NCI-H2196 treated with DMSO at 0.1 percent for 48 hours (cell line): ENCODE results near the gene FANCC.
A peak's percentile ranks its signal among the peaks of the same experiment; 100 is the strongest.

Experiments used
- DNase-seq: peaks from one replicate; lab custom pipeline; 2025; ENCODE audit not compliant: unreplicated experiment; lab: John Stamatoyannopoulos, UW

The FANCC gene

DNA sequence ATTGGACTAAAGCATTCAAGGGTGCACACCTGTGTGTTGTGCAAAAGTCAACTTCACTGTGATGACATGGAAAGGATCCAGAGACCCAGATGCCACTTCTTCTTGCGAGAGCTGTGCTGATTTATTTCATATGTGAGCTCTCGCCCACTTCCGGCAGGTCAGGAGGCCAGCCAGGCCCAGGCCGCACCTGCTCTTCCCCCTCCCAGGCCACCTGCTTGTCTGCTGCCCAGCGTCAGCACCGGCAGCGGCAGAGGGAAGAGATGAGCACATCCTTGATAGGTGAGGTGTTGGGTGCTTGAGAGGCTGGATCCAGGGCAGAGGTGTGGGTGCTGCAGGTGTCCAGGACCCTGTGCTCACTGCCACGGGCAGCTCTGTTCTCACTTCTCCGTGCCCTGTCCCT lies 242.9 kb downstream of the FANCC start:
- DNase-seq = peak; percentile 87

DNA sequence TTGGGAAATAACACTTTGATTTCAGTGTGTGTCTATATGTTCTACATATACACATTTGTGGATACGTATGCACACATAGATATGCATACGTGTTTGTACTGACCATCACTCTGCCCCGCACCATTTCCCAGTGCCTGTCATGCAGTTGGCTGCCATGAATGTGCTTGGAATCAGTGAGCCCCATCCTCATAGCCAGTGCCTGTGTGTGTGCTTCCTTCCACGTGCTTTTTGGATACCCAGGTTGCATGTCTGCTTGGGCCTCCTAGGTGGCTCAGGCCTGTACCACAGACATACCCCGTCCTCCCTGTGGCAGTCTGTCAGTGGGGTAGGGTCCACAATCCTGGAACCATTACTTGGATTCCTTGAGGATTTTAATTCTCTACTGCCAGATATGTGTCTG lies 243.6 kb downstream of the FANCC start:
- no peak for DNase-seq

DNA sequence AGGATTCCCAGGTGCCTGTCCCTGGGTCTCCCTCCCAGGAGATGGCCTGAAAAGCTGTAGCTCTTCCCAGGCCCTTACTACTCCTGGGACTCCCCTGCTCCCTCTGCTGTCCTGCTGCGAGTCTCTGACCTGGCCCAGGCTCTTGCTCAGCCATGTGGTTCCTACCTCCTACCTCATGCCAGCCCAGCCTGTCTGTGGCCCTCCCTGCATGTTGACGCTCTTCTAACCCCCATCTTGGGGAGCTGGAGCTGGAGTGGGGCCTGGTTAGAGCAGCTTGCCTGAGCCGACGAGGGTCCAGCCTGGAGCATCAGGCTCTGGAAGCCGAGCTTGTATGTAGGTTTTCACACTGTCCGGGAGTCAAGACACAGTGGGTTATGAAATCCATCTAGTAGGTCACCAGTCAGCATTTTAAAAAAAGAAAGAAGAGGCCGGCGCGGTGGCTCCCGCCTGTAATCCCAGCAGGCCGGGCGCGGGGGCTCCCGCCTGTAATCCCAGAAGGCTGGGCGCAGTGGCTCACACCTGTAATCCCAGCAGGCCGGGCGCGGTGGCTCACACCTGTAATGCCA lies 244.4 kb downstream of the FANCC start:
- no peak for DNase-seq

DNA sequence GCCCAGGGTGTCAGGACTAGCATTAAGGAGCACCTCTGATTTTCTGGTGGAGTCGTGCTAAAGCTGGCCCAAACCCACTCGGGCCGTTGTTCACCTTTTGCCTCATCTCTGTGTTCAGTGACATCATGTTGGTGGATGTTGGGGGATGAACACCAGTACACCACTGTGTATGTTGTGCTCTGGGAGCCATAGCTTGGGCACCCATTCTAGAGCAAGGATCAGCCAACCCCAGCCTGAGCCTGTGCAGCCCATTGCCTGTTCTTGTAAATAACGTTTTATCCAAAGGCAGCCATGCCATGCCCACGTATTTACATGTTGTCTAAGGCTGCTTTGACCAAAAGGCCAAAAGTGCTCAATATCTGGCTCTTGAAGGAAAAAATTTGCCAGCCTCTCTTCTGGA lies 245.6 kb downstream of the FANCC start:
- DNase-seq = no peak

DNA sequence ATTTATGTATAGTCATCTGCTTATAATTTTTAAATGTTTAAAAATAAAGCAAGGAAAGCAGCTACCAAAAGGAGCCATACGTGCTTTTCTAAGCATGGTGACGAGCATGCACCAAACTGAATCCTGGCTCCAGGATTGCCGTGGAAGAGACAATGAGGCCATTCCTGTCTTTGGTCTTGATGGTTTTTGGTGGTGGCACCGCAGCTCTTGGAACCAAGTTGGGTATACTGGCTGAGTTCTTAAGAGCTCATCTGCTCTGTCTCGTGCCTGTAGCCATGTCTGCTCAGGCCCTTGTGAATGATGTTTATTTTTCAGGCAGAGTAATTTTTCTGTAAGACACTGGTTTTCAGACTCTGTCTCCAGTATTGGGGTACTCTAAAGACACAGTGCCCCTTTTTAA lies 246.1 kb downstream of the FANCC start:
- no peak for DNase-seq

DNA sequence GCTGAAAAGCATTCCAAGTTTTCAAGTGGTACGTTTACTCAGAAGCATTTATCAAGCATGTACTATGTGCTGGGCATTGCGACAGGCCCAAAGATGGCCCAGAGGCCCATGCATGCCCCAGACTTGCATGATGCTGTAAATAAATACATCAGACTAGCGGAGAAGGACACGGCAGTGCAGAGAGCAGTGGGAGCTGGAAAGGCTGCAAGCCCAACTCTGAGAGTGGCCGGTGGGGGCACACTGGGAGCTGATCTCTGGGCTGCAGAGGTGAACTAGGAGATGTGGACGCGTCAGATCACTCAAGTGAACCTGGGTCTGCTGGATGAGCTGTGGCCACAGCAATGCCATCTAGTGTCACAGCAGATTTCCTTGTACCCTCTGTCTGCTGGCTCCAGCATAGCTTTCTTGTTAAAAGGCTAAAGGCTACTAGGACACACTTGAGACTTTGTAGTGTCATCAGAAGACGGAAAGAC lies 246.9 kb downstream of the FANCC start:
- DNase-seq = no peak

DNA sequence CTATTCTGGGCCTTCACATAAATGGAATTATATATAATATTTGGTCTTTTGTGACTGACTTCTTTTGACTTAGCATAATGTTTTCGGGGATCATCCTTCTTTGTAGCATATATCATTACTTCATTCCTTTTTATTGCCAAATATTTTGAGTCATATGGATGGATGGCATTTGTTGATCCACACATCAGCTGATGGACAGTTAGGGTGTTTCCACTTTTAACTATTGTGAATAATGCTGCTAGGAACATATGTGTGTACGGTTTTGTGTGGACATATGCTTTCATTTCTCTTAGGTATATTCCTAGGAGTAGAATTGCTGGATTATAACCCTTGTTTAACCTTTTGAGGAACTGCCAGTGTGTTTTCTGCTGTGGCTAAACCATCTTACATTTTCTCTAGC lies 249.6 kb downstream of the FANCC start:
- no peak for DNase-seq

DNA sequence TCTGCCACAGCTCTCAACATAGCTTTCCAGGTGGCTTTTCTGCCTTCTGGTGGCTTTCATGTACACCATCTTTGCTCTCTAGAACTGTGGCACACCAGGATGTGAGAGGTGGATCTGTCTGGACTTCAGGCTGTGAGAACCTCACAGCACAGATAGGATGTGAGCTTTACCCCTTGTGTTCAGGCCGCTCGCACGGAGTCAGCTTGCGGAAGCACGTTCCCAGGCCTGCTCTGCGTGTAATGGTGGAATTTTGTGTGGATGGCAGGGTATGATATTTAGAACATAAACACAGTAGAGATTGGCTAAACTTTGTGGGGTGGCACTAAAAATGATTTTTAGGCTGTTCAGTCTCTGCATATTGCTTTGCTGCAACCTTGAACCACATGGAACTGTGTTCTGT lies 250.5 kb downstream of the FANCC start:
- no peak for DNase-seq

DNA sequence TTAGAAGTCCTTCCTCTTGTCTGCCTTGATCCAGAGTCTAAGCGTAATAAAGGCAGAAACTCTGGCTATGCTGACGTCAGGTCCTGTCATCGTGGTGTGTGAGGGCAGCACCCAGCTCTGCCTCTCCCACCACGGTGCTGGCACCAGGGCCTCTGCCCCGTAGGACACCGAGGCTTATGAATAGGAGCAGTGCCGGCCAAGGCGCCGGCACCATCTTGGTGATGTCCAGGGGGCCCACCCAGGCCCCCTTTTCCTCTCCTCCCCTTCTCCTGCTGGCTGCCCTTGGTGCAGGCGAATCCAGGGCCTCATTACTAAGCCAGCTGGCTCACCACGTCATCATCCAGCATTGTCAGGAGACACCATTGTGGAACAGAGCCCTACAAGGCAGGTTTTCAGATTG lies 252.3 kb downstream of the FANCC start:
- no peak for DNase-seq

DNA sequence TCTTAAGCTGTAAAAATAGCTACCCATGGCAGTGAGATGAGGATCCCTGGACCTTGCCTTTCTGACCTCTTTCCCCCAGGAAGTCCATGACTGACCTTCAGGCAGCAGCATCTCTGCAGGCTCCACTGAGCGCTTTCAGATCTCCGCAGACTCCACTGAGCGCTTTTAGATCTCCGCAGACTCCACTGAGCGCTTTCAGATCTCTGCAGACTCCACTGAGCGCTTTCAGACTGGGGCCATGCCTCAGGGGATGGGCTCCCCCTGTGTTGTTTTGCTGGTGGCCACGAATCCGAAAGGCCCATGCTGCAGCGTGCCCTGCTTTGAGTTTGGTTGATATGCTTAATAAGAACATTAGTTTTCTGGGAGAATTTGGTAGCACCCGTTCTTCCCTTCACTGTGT lies 254.2 kb downstream of the FANCC start:
- no peak for DNase-seq

DNA sequence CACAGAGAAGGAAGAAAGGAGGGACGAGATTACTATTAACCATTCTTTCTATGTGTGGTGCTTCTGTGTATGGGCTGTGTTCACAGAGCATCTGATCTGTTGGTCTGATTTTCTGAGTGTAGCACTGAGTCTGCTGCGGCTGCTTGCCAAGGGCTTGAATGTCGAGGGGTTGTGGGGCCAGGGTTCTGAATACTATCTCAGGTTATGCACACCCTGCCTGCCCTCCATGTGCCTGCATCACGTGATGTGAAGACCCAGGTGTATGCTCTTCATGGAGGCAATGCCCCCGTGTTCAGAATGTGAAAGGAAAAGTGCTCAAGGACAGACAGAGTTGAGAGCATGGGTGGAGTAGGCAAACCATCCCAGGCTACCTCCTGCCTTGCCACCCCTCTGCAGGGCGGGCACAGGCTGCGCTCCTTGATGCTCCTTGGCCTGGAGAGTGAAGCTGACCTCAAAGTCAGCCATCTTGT lies 254.9 kb downstream of the FANCC start:
- DNase-seq = no peak

DNA sequence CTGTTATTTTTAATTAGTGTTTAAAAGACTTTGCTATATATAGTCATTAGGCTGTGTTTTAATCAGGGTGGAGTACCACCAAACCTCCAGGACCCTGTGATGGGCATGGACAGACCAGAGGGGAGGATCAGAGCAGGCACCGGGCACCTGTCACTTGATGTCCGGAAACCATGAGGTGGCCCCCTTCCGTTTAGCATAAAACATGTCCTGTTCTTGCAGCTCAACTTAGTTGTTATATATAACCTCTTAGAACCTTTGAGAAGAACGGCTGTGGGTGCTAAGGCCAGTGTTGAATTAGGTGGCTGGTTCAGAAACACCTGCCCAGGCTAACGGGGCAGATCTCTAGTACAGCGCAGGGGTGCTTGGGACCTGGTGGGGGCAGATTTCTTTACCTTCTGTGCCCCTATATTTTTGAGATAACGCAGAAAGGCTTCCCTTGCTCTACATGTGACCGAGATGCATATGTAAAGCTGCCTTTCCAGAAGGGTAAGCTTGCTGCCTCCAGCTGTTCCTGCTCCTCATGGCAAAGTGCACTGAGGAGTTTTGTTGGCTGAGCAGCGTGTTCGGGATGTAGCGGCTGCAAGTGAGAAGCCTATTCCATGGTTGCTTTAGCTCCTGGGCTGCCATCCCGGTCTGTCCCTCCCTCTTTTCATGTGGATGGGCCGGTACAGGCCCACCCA lies 255.5 kb downstream of the FANCC start:
- no peak for DNase-seq

DNA sequence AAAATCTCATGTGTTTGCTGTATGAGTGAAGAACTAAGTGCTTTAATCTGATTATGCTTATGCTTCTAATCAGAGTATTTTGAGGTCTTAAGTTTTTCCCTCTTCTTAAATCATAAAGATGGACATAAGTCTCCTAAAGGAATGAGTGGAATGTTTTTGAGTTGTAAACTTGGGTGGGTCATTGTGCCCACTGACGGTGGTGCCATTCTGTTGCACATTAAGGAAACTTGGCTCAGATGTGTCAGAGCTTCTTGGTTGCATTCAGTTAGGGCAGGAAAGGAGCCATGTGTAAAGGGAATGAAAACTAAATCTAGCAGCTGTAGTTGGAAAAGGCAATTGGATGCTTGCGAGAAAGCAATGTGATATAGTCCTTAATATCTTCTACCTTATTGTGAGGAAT lies 256.6 kb downstream of the FANCC start:
- DNase-seq = no peak

DNA sequence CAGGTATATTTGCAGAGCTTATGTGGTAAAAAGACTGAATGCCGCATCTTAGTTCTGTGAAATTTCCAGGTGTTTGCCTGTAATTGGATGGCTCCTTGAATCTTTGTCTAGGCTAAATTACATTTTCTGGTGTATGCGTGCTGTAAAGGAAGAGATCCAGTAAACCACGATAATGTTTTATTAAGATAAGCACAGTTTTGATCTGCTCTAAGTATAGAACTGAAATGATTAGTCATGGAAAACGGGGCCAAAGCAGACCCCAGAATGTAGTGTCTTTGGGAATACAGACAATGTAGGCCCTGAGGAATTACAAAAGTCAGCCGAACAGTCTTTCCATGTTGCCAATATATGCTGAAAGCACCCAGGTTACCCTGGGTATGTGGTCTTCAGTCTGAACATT lies 257.3 kb downstream of the FANCC start:
- no peak for DNase-seq

DNA sequence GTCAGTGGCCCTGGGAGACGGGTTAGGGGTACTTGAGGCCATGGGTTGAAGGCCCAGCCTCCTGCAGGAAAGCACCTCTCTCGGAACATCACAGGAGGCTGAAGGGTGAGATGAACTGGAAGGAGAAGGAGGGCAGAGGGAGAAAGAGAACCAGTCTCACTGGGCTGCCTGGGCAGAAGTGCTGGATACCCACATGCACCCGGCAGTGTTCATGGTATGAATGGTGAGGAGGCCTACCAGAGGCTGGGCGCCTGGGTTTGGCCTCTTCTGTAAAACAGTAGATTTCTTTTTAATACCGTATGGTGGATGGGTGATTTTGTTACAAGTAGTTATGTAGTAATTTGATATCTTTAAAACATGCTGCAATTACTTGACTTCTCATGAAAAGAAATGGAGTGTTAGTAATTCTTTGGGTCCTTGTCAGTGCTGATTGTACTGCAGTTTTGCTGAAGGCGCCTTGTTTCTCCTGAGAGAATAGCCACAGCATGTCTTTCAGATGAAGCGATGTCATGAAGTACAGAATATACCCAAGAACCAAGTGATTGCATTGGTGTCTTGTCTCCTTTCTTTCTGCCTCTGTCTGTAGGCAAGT lies 258.6 kb downstream of the FANCC start:
- no peak for DNase-seq

DNA sequence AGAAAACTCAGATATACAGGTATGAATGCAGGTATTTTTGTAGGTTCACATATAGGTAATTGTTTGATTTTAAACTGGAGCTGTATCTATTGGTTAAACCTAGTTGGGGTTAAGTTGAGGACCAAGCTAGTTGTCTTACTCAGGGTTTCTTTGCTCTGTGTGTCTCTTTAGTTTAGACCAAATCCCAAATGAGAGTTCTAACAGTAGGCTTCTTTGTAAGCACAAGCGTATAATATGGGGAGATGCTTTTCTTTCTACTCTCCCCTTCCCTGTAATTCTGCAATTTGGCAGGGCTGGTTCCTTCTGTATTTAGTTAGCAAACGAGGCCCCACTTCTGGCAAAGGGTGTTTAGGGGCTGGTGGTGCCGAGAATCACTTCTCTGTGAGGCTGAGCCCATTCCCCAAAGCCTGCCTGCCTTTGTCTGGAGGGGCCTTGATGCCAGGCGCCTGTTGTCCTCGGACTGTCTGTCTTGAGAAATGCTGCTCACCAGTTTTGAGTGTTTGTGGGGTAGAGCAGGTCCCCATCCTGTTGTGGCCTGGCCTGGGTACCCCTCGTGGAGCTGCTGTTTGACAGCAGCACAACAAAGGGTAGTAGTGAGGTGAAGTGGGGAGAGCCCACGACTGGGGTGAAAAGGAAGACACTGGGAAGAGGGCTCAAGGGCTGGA lies 259.3 kb downstream of the FANCC start:
- DNase-seq = no peak

DNA sequence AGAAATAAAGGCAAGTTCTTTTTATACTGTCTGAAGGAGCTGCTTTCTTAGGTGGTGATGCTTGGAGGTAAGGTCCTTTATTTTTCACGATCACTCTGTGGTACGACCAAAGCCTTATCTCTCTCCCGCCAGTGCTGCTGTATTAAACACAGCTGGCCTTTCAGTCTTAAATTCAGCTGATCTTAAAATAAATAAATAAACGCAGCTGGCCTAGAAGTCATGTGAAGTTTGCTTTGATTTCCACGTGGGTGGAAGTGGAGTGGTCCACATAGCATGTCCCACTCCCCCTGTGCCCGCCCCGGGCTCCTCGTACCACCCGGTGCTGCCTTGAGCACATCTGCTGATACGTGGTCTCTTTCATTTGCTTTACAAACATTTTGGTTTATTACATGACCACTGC lies 260.4 kb downstream of the FANCC start:
- DNase-seq = no peak

DNA sequence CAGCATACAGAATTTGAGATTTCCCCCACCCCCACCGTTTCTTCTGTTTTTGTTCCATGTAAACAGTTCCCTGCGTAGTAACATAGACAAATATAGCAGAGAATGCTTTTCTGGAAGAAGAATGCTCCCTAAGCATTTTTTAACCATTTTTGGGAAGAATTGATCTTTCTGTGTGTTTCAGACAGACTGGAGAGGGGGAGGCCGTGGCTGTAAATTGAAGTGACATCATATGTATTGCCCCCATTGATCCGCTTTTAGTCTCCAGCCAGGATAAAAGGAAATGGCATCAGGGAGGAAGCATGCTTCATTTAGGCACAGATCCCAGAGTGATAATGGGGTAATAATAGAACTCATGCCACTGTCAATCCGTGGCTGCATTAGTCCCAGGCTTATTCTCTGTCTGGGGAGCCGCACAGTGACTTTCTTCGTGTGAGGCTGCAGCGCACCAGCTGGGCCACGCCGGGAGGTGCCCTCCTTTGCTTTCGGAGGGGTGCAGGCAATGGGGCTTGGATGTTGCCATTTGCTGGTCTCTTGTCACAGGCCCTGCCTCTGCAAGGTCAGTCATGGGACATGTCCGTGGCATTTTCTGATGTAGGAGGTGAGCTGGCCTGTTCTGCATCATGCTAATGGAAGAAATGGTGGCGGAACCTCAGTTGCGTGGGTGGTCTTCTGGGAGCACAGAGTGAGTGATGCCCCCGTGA lies 261.5 kb downstream of the FANCC start:
- DNase-seq = no peak

DNA sequence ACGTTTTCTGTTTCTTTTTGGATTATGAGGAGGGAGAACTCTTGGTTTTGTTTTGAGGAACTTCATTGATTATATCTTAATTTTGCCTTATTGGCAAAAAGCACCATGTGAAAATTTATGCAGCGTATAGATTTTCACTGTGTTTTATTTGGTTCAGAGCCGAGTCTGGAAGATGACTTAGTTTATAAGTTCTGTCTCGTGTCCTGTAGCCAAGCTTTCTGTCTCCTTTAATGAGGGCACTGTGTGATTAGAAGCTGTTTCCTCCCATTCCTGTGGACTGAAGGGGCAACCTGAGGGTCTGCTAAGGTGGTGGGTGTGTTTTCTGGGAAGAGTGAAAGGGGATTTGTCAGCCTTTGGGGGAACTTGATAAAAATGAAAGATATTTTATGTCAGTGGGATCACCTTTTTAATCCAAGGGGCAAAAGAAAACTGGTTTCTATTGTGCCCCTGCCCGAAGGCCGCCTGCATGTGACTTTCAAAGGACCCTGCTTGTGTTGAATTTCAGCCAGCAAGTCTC lies 262.1 kb downstream of the FANCC start:
- DNase-seq = no peak

DNA sequence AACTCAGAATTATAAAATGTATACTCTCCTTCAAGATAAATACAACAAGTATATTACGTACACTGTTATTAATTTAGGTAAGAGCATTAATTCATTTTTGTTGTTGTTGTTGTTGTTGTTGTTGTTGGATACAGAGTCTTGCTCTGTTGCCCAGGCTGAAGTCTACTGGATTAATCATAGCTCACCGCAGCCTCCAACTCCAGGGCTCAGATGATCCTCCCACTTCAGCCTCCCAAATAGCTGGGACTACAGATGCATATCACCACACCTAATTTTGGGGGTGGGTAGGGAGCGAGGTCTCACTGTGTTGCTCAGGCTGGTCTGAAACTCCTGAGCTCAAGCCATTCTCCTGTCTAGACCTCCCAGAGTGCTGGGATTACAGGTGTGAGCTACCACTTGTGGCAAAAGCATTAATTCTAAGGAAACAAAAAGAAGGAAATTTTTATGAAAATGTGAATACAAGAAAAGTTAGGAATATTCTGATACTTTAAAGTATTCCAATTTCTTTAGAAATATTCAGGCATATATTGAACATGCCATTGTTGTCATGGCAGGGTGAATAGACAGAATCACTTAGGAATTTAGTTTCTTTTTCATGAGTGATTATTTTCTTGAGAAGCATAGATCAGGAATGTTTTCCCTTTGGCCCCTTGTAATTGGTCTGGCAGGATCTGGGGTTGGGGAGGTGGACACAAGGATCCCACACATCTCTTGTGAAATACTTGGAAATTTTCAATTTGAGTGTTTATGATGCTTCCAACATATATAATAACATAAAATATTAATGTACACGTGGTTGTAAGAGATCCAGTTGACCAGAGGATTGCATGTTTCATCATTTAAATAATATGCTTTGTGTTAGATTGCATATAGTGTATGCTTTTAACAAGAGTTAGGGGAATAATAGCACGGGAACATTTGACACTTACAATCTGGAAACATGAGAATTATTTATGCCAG lies 263.6 kb downstream of the FANCC start:
- DNase-seq = no peak
